Keratinocyte (primary cell): ENCODE results near the gene CORO2A.
"Not testable (repeated sequence)": the region's sequence is repeated elsewhere in the genome, so short reads cannot be mapped to it uniquely, and the experiment has no call there.

ENCODE experiments used
- EZH2 ChIP-seq: IDR thresholded peaks from one replicate; pipeline ENCODE4 v1.6.1; 2012; ENCODE audit warnings: inconsistent platforms, mild to moderate bottlenecking, low read length, moderate library complexity
- TF ChIP-seq, protein P1 (sequence below), 3 experiments: IDR thresholded peaks in 1 of 3; conservative IDR thresholded peaks in 1 of 3; optimal IDR thresholded peaks in 1 of 3; 2 replicates in 2 of 3; 3 replicates in 1 of 3; pipeline versions ENCODE3 to v1.5.1; 2011; ENCODE audit warnings: low read length in 3 of 3, mild to moderate bottlenecking in 3 of 3, moderate library complexity in 2 of 3, control low read depth in 1 of 3, inconsistent platforms in 1 of 3; ENCODE audit not compliant: insufficient read depth in 2 of 3; ENCODE audit errors: extremely low read depth in 1 of 3

DNA sequence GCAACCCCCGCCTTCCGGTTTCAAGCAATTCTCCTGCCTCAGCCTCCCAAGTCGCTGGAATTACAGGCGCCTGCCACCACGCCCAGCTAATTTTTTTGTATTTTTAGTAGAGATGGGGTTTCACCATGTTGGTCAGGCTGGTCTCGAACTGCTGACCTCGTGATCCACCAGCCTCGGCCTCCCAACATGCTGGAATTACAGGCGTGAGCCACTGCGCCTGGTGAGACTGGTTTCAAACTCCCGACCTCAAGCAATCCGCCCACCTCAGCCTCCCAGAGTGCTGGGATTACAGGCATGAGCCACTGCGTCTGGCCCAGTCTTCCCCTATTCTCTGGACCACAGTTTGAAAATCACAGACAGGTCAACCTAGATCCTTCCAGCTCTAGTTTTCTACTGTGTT lies 68.3 kb downstream of the CORO2A start:
- TF ChIP-seq, protein P1, sequence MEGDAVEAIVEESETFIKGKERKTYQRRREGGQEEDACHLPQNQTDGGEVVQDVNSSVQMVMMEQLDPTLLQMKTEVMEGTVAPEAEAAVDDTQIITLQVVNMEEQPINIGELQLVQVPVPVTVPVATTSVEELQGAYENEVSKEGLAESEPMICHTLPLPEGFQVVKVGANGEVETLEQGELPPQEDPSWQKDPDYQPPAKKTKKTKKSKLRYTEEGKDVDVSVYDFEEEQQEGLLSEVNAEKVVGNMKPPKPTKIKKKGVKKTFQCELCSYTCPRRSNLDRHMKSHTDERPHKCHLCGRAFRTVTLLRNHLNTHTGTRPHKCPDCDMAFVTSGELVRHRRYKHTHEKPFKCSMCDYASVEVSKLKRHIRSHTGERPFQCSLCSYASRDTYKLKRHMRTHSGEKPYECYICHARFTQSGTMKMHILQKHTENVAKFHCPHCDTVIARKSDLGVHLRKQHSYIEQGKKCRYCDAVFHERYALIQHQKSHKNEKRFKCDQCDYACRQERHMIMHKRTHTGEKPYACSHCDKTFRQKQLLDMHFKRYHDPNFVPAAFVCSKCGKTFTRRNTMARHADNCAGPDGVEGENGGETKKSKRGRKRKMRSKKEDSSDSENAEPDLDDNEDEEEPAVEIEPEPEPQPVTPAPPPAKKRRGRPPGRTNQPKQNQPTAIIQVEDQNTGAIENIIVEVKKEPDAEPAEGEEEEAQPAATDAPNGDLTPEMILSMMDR (optimal IDR thresholded peaks at IDR 0.05 in 1 of 3, IDR thresholded peaks at IDR 0.05 in 1 of 3, conservative IDR thresholded peaks at IDR 0.05 in 1 of 3; ENCODE audit: extremely low read depth in 1 of 3, insufficient read depth in 2 of 3, low read length in 3 of 3), result not testable (repeated sequence)
- not testable (repeated sequence) for TF ChIP-seq EZH2
